Tibial artery (tissue), 4 donors: ENCODE results near the gene STARD5.

Experiments
- DNase-seq, 2 donors: peaks; one replicate each; pipeline ENCODE4 v3.0.0-alpha.2; 2019
- H3K27ac ChIP-seq, 2 donors: fragments of 200-600 bp; sonication (generic) in 1 of 2; 1 replicate in 1 of 2; 2 replicates in 1 of 2; pipeline ENCODE4 v1.5.1; 2018 to 2019; ENCODE audit warnings: mild to moderate bottlenecking in 1 of 2
- H3K27me3 ChIP-seq, 2 donors: fragments of 200-600 bp; sonication (generic) in 1 of 2; one replicate each; pipeline versions ENCODE4 v1.5.1 to v1.6.0; 2016 to 2019
- H3K36me3 ChIP-seq, 3 donors: fragments of 200-600 bp; sonication (generic) in 2 of 3; one replicate each; pipeline ENCODE4 v1.5.1; 2016 to 2019; ENCODE audit warnings: mild to moderate bottlenecking in 2 of 3
- H3K4me1 ChIP-seq, 4 donors: fragments of 200-600 bp; sonication (generic) in 2 of 4; 1 replicate in 3 of 4; 2 replicates in 1 of 4; pipeline ENCODE4 v1.5.1; 2016 to 2019
- H3K4me3 ChIP-seq, 2 donors: fragments of 200-600 bp; sonication (generic) in 1 of 2; 1 replicate in 1 of 2; 2 replicates in 1 of 2; pipeline ENCODE4 v1.5.1; 2018 to 2019; ENCODE audit warnings: mild to moderate bottlenecking in 2 of 2
- H3K9me3 ChIP-seq, 3 donors: fragments of 200-600 bp; sonication (generic) in 1 of 3; one replicate each; pipeline ENCODE4 v1.5.1; 2016 to 2019
- CTCF ChIP-seq, 2 experiments: fragments of 200-600 bp in 1 of 2; fragments of 450-650 bp in 1 of 2; IDR thresholded peaks; one replicate each; pipeline ENCODE4 v1.5.1; 2017 to 2019; ENCODE audit warnings: antibody characterized with exemption in 2 of 2, mild to moderate bottlenecking in 1 of 2, moderate library complexity in 1 of 2
- intact Hi-C: fragments of 100-400 bp; cut with DNase I; formaldehyde crosslinking; loops from one replicate; pipeline ENCODE4 v1.15.0; 2023; ENCODE audit warnings: low total_unique reads

STARD5 gene

GRCh38 chr15:81297147-81297572, 26.8 kb downstream of the STARD5 start:
- DNase-seq, result peak in 1 of 2 donors; percentile 60
- Histone ChIP-seq H3K4me1 (peaks cover 0 to 13% (median 1%) of the 10 kb centered on the region in 4 donors), H3K27me3 (no peaks in the 10 kb centered on the region), H3K27ac (peak overlapping the region in 1 of 2 donors; percentile 29), H3K4me3 (peak overlapping the region; percentile 26 to 28), H3K9me3 (no peaks in the 10 kb centered on the region), H3K36me3 (peaks cover 0 to 25% (median 21%) of the 10 kb centered on the region in 3 donors)
- intact Hi-C loops, result no loop called here
- no peak for TF ChIP-seq CTCF (IDR thresholded peaks at IDR 0.05)

GRCh38 chr15:81296673-81297072, 27.3 kb downstream of the STARD5 start:
- intact Hi-C loops, result no loop called here
- peak overlapping the region in 1 of 2 donors; percentile 29 for H3K27ac ChIP-seq
- H3K27me3 ChIP-seq, result no peaks in the 10 kb centered on the region
- no peaks in the 10 kb centered on the region for H3K9me3 ChIP-seq
- H3K36me3 ChIP-seq, result peaks cover 0 to 21% (median 20%) of the 10 kb centered on the region in 3 donors
- peaks cover 0 to 13% (median 1%) of the 10 kb centered on the region in 4 donors for H3K4me1 ChIP-seq
- no peak for TF ChIP-seq CTCF (IDR thresholded peaks at IDR 0.05)
- peak; percentile 62 to 76 for DNase-seq
- H3K4me3 ChIP-seq, result peak overlapping the region; percentile 26 to 28

- no peaks in the 10 kb centered on the region for H3K27me3 ChIP-seq
- DNase-seq, result peak in 1 of 2 donors; percentile 11
- intact Hi-C loops, result no loop called here
- no peaks in the 10 kb centered on the region for H3K9me3 ChIP-seq
- TF ChIP-seq CTCF (IDR thresholded peaks at IDR 0.05), result no peak
- H3K4me3 ChIP-seq, result no peak overlapping the region
- H3K4me1 ChIP-seq, result peaks cover 0 to 13% (median 1%) of the 10 kb centered on the region in 4 donors
- no peak overlapping the region for H3K27ac ChIP-seq
- H3K36me3 ChIP-seq, result peaks cover 0 to 16% (median 15%) of the 10 kb centered on the region in 3 donors
Observed at GRCh38 chr15:81296186-81296585, 27.8 kb downstream of the STARD5 start.

- no peaks in the 10 kb centered on the region for H3K27me3 ChIP-seq
- H3K36me3 ChIP-seq, result peaks cover 0 to 16% (median 13%) of the 10 kb centered on the region in 3 donors
- intact Hi-C loops, result no loop called here
- peaks cover 0 to 13% (median 1%) of the 10 kb centered on the region in 4 donors for H3K4me1 ChIP-seq
- no peaks in the 10 kb centered on the region for H3K9me3 ChIP-seq
- H3K27ac ChIP-seq, result no peak overlapping the region
- no peak overlapping the region for H3K4me3 ChIP-seq
- TF ChIP-seq CTCF (IDR thresholded peaks at IDR 0.05), result no peak
- peak in 1 of 2 donors; percentile 17 for DNase-seq
Observed at GRCh38 chr15:81295486-81296121, 28.3 kb downstream of the STARD5 start.

- H3K36me3 ChIP-seq, result peaks cover 0 to 16% (median 13%) of the 10 kb centered on the region in 3 donors
- no peaks in the 10 kb centered on the region for H3K27me3 ChIP-seq
- H3K4me3 ChIP-seq, result no peak overlapping the region
- intact Hi-C loops, result no loop called here
- H3K9me3 ChIP-seq, result no peaks in the 10 kb centered on the region
- peaks cover 0 to 13% (median 1%) of the 10 kb centered on the region in 4 donors for H3K4me1 ChIP-seq
- peak in 1 of 2 donors; percentile 55 for DNase-seq
- no peak overlapping the region for H3K27ac ChIP-seq
- no peak for TF ChIP-seq CTCF (IDR thresholded peaks at IDR 0.05)
Observed at GRCh38 chr15:81294516-81294880, 29.4 kb downstream of the STARD5 start.
